Measurements from ENCODE around the gene CUBN. TPM values are rescaled to one million over a fixed set of nuclear protein-coding genes. Genes with fewer than 3 reads are reported as not detected.
"Not testable (repeated sequence)": the region's sequence is repeated elsewhere in the genome, so short reads cannot be mapped to it uniquely, and the experiment has no call there.

Gene CUBN
- total and polyA plus RNA-seq, 2 experiments from 2014 or later = 0.41 to 0.65 TPM

GRCh38 chr10:16835228-16835627 lies 294.4 kb downstream of the CUBN start:
- in situ Hi-C loops (cut with MboI) = loop anchor here (5.0 to 10.0 kb wide), 2 partner anchors 417 to 590 kb away; no protein-coding TSS in a partner anchor
- DNase-seq = no peak

GRCh38 chr10:16832351-16833080 lies 297.1 kb downstream of the CUBN start:
- H3F3A ChIP-seq (ENCODE audit: insufficient read depth) = peaks cover 44% of the 10 kb centered on the region
- no peaks in the 10 kb centered on the region for H3K36me3 ChIP-seq (ENCODE audit: low read depth)
- H3K27ac ChIP-seq = peak overlapping the region; percentile 97
- no peaks in the 10 kb centered on the region for H3K79me2 ChIP-seq (ENCODE audit: insufficient read depth)
- peak overlapping the region; percentile 55 for H3K4me3 ChIP-seq
- no peaks in the 10 kb centered on the region for H3K9me3 ChIP-seq (ENCODE audit: low read depth)
- H2AFZ ChIP-seq = peak overlapping the region; percentile 75
- H3K4me1 ChIP-seq (ENCODE audit: insufficient read depth) = peaks cover 40% of the 10 kb centered on the region
- WGBS, 2 experiments (ENCODE audit: low coverage in 1 of 2, low lambda C conversion rate in 2 of 2, missing lambda C conversion rate in 2 of 2) = 8 to 9% methylated on average over 11 of the region's 11 CpGs
- H3K4me2 ChIP-seq (ENCODE audit: unreplicated experiment) = peak overlapping the region; percentile 61
- peak; percentile 98 for DNase-seq
- H3K27me3 ChIP-seq (replicated peaks; ENCODE audit: insufficient read depth) = no peaks in the 10 kb centered on the region
- H3K9ac ChIP-seq = peak overlapping the region; percentile 80
- no peaks in the 10 kb centered on the region for H3K9me2 ChIP-seq (ENCODE audit: insufficient read depth)
- in situ Hi-C loops (cut with MboI) = loop anchor here (10.0 kb wide), 1 partner anchor 592 kb away; no protein-coding TSS in a partner anchor
- H4K20me1 ChIP-seq (ENCODE audit: insufficient read depth) = no peaks in the 10 kb centered on the region
- TF ChIP-seq EZH2phosphoT487 (IDR thresholded peaks at IDR 0.05; ENCODE audit: insufficient read depth, low read depth) (no peak), EZH2 (IDR thresholded peaks at IDR 0.05; ENCODE audit: insufficient read depth, poor library complexity, severe bottlenecking) (no peak)

More at GRCh38 chr10:16835228-16835627, 294.4 kb downstream of the CUBN start:
- no peak for TF ChIP-seq EZH2 (IDR thresholded peaks at IDR 0.05; ENCODE audit: insufficient read depth, poor library complexity, severe bottlenecking)
- no peak for TF ChIP-seq EZH2phosphoT487 (IDR thresholded peaks at IDR 0.05; ENCODE audit: insufficient read depth, low read depth)
- H4K20me1 ChIP-seq (ENCODE audit: insufficient read depth) = no peaks in the 10 kb centered on the region
- H2AFZ ChIP-seq = no peak overlapping the region
- H3K9ac ChIP-seq = no peak overlapping the region
- no peak overlapping the region for H3K27ac ChIP-seq
- H3K27me3 ChIP-seq (replicated peaks; ENCODE audit: insufficient read depth) = no peaks in the 10 kb centered on the region
- no peaks in the 10 kb centered on the region for H3K79me2 ChIP-seq (ENCODE audit: insufficient read depth)
- peaks cover 30% of the 10 kb centered on the region for H3F3A ChIP-seq (ENCODE audit: insufficient read depth)
- no peaks in the 10 kb centered on the region for H3K9me2 ChIP-seq (ENCODE audit: insufficient read depth)
- no peaks in the 10 kb centered on the region for H3K9me3 ChIP-seq (ENCODE audit: low read depth)
- 77 to 78% methylated on average over 8 of the region's 8 CpGs for WGBS, 2 experiments (ENCODE audit: low coverage in 1 of 2, low lambda C conversion rate in 2 of 2, missing lambda C conversion rate in 2 of 2)
- H3K4me1 ChIP-seq (ENCODE audit: insufficient read depth) = peaks cover 21% of the 10 kb centered on the region
- no peak overlapping the region for H3K4me2 ChIP-seq (ENCODE audit: unreplicated experiment)
- H3K4me3 ChIP-seq = no peak overlapping the region
- H3K36me3 ChIP-seq (ENCODE audit: low read depth) = no peaks in the 10 kb centered on the region

GRCh38 chr10:16828701-16829175 lies 300.9 kb downstream of the CUBN start:
- 0 to 3% methylated on average over 9 of the region's 9 CpGs for WGBS, 2 experiments (ENCODE audit: low coverage in 1 of 2, low lambda C conversion rate in 2 of 2, missing lambda C conversion rate in 2 of 2)
- in situ Hi-C loops (cut with MboI) = no loop called here
- Histone ChIP-seq H3K9ac (peak overlapping the region; percentile 80), H3K27me3 (replicated peaks; ENCODE audit: insufficient read depth) (no peaks in the 10 kb centered on the region), H4K20me1 (ENCODE audit: insufficient read depth) (no peaks in the 10 kb centered on the region), H2AFZ (peak overlapping the region; percentile 75), H3F3A (ENCODE audit: insufficient read depth) (peaks cover 49% of the 10 kb centered on the region), H3K27ac (peak overlapping the region; percentile 94), H3K36me3 (ENCODE audit: low read depth) (no peaks in the 10 kb centered on the region), H3K9me3 (ENCODE audit: low read depth) (no peaks in the 10 kb centered on the region), H3K4me1 (ENCODE audit: insufficient read depth) (peaks cover 44% of the 10 kb centered on the region), H3K4me3 (peak overlapping the region; percentile 70), H3K4me2 (ENCODE audit: unreplicated experiment) (peak overlapping the region; percentile 91), H3K79me2 (ENCODE audit: insufficient read depth) (no peaks in the 10 kb centered on the region), H3K9me2 (ENCODE audit: insufficient read depth) (no peaks in the 10 kb centered on the region)
- TF ChIP-seq EZH2 (IDR thresholded peaks at IDR 0.05; ENCODE audit: insufficient read depth, poor library complexity, severe bottlenecking) = no peak
- no peak for TF ChIP-seq EZH2phosphoT487 (IDR thresholded peaks at IDR 0.05; ENCODE audit: insufficient read depth, low read depth)
- peak; percentile 90 for DNase-seq

GRCh38 chr10:16828114-16828568 lies 301.5 kb downstream of the CUBN start:
- Histone ChIP-seq H3K27me3 (replicated peaks; ENCODE audit: insufficient read depth) (no peaks in the 10 kb centered on the region), H3K4me3 (peak overlapping the region; percentile 70), H4K20me1 (ENCODE audit: insufficient read depth) (no peaks in the 10 kb centered on the region), H3K9ac (peak overlapping the region; percentile 80), H3K36me3 (ENCODE audit: low read depth) (no peaks in the 10 kb centered on the region), H3K79me2 (ENCODE audit: insufficient read depth) (no peaks in the 10 kb centered on the region), H2AFZ (peak overlapping the region; percentile 75), H3F3A (ENCODE audit: insufficient read depth) (peaks cover 43% of the 10 kb centered on the region), H3K4me1 (ENCODE audit: insufficient read depth) (peaks cover 39% of the 10 kb centered on the region), H3K9me2 (ENCODE audit: insufficient read depth) (no peaks in the 10 kb centered on the region), H3K9me3 (ENCODE audit: low read depth) (no peaks in the 10 kb centered on the region), H3K27ac (peak overlapping the region; percentile 94), H3K4me2 (ENCODE audit: unreplicated experiment) (peak overlapping the region; percentile 91)
- no peak for TF ChIP-seq EZH2phosphoT487 (IDR thresholded peaks at IDR 0.05; ENCODE audit: insufficient read depth, low read depth)
- TF ChIP-seq EZH2 (IDR thresholded peaks at IDR 0.05; ENCODE audit: insufficient read depth, poor library complexity, severe bottlenecking) = no peak
- in situ Hi-C loops (cut with MboI) = no loop called here
- DNase-seq = peak; percentile 93
- WGBS, 2 experiments (ENCODE audit: low coverage in 1 of 2, low lambda C conversion rate in 2 of 2, missing lambda C conversion rate in 2 of 2) = 10 to 15% methylated on average over 11 of the region's 11 CpGs

GRCh38 chr10:16827474-16827873 lies 302.1 kb downstream of the CUBN start:
- in situ Hi-C loops (cut with MboI); H3K79me2 ChIP-seq (ENCODE audit: insufficient read depth); H3K9me2 ChIP-seq (ENCODE audit: insufficient read depth); H3K9me3 ChIP-seq (ENCODE audit: low read depth); H3K27me3 ChIP-seq (replicated peaks; ENCODE audit: insufficient read depth); H3K36me3 ChIP-seq (ENCODE audit: low read depth); H4K20me1 ChIP-seq (ENCODE audit: insufficient read depth): not testable (repeated sequence)
- peak; percentile 50 for DNase-seq
- Histone ChIP-seq H3F3A (ENCODE audit: insufficient read depth) (peaks cover 37% of the 10 kb centered on the region), H3K4me1 (ENCODE audit: insufficient read depth) (peaks cover 34% of the 10 kb centered on the region), H3K4me3 (peak overlapping the region; percentile 70), H3K27ac (peak overlapping the region; percentile 94), H2AFZ (peak overlapping the region; percentile 75), H3K9ac (peak overlapping the region; percentile 80), H3K4me2 (ENCODE audit: unreplicated experiment) (peak overlapping the region; percentile 91)
- WGBS, 2 experiments (ENCODE audit: low coverage in 1 of 2, low lambda C conversion rate in 2 of 2, missing lambda C conversion rate in 2 of 2) = 1 to 2% methylated on average over 8 of the region's 8 CpGs
